Anterior cingulate cortex (tissue), 58 donors: ENCODE measurements around the gene ERI2.

Experiments used
- DNase-seq, 58 donors: peaks; one replicate each; lab custom pipeline; 2025; lab: John Stamatoyannopoulos, UW

ERI2 gene

GRCh38 chr16:20806168-20807050, at the start of gene ERI2, which contains the start of gene REXO5:
Gene ERI2, minus strand, starts transcription at chr16:20806472. Its CDS starts 42 bp downstream, at chr16:20806430.
Gene REXO5, plus strand, starts transcription at chr16:20806527. Its CDS starts 427 bp downstream, at chr16:20806954.
- peak; percentile 44 to 94 (median 84) for DNase-seq

GRCh38 chr16:20854963-20855362, 48.7 kb upstream of the ERI2 start:
- no peak for DNase-seq

GRCh38 chr16:20853981-20854620, 47.8 kb upstream of the ERI2 start:
- no peak for DNase-seq

- DNase-seq = no peak
Measured at GRCh38 chr16:20853143-20853542, 46.9 kb upstream of the ERI2 start.

- peak in 23 of 58 donors; percentile 2 to 72 (median 24) for DNase-seq
Measured at GRCh38 chr16:20851601-20852000, 45.3 kb upstream of the ERI2 start.

- no peak for DNase-seq
Measured at GRCh38 chr16:20850981-20851380, 44.7 kb upstream of the ERI2 start.

GRCh38 chr16:20849589-20850390, 43.5 kb upstream of the ERI2 start:
- DNase-seq = peak in 42 of 58 donors; percentile 4 to 77 (median 40)

- no peak for DNase-seq
Measured at GRCh38 chr16:20847550-20847949, 41.3 kb upstream of the ERI2 start.

GRCh38 chr16:20846551-20846950, 40.3 kb upstream of the ERI2 start:
- no peak for DNase-seq

GRCh38 chr16:20846030-20846429, 39.8 kb upstream of the ERI2 start:
- DNase-seq = no peak

GRCh38 chr16:20844588-20844987, 38.3 kb upstream of the ERI2 start:
- no peak for DNase-seq

- DNase-seq = no peak
Measured at GRCh38 chr16:20844054-20844453, 37.8 kb upstream of the ERI2 start.

GRCh38 chr16:20839504-20839903, 33.2 kb upstream of the ERI2 start:
- DNase-seq = no peak

GRCh38 chr16:20838240-20838639, 32.0 kb upstream of the ERI2 start:
- DNase-seq = no peak

- DNase-seq = peak in 3 of 58 donors; percentile 1 to 5 (median 4)
Measured at GRCh38 chr16:20833086-20833485, 26.8 kb upstream of the ERI2 start.

GRCh38 chr16:20830372-20830771, 24.1 kb upstream of the ERI2 start:
- no peak for DNase-seq

GRCh38 chr16:20829536-20829935, 23.3 kb upstream of the ERI2 start:
- DNase-seq = no peak

GRCh38 chr16:20826039-20826566, 19.8 kb upstream of the ERI2 start:
- no peak for DNase-seq

GRCh38 chr16:20822521-20823325, 16.5 kb upstream of the ERI2 start:
- DNase-seq = no peak

GRCh38 chr16:20821682-20822081, 15.4 kb upstream of the ERI2 start:
- DNase-seq = no peak
